HEK293 (cell line): ENCODE results near the gene ARID3A.
A peak's percentile ranks its signal among the peaks of the same experiment; 100 is the strongest.

Experiments
- CTCF ChIA-PET: fragments of 350-600 bp; formaldehyde crosslinking; extraction: SDS; loops from one replicate; lab custom pipeline; 2021; ENCODE audit warnings: antibody characterized with exemption; lab: Yijun Ruan, JAX
- POLR2A ChIA-PET: fragments of 300-600 bp; formaldehyde crosslinking; extraction: SDS; loops from one replicate; lab custom pipeline; 2020; ENCODE audit warnings: antibody characterized with exemption, inconsistent platforms; lab: Yijun Ruan, JAX
- H3K27ac ChIP-seq: fragments of 200-500 bp; sonication (Bioruptor generic); 2 replicates; pipeline ENCODE4 v1.5.1; 2014; ENCODE audit warnings: low read depth, low read length, control low read depth, inconsistent platforms; ENCODE audit errors: extremely low read depth
- H3K36me3 ChIP-seq, 2 experiments: fragments of 200-500 bp in 1 of 2; sonication (Bioruptor generic) in 1 of 2; 1 replicate in 1 of 2; 2 replicates in 1 of 2; pipeline ENCODE4 v1.5.1; 2014 to 2017; ENCODE audit warnings: inconsistent platforms in 2 of 2, low read length in 2 of 2; ENCODE audit not compliant: control insufficient read depth in 2 of 2, insufficient read depth in 1 of 2
- H3K4me1 ChIP-seq: fragments of 200-500 bp; sonication (Bioruptor generic); 2 replicates; pipeline ENCODE4 v1.5.1; 2014; ENCODE audit warnings: mild to moderate bottlenecking, low read length, inconsistent platforms; ENCODE audit not compliant: control insufficient read depth, insufficient read depth
- H3K4me3 ChIP-seq: 2 replicates; pipeline ENCODE4 v1.5.1; 2011; ENCODE audit warnings: low read depth, mild to moderate bottlenecking, control low read depth, low read length, moderate library complexity
- H3K9me3 ChIP-seq: fragments of 200-500 bp; sonication (Bioruptor generic); 2 replicates; pipeline ENCODE4 v1.5.1; 2014; ENCODE audit warnings: low read depth, low read length, inconsistent platforms; ENCODE audit not compliant: control insufficient read depth, insufficient read depth
- CTCF ChIP-seq: fragments of 450-650 bp; formaldehyde crosslinking; IDR thresholded peaks from 2 replicates; pipeline ENCODE4 v1.5.1; 2016; ENCODE audit warnings: missing biosample characterization, missing genetic modification characterization
- HIC1 ChIP-seq: fragments of 450-650 bp; formaldehyde crosslinking; IDR thresholded peaks from 2 replicates; pipeline ENCODE4 v1.5.1; 2016; ENCODE audit warnings: missing biosample characterization, missing genetic modification characterization
- KLF8 ChIP-seq: fragments of 450-650 bp; formaldehyde crosslinking; IDR thresholded peaks from 2 replicates; pipeline ENCODE4 v1.5.1; 2016; ENCODE audit warnings: missing biosample characterization, missing genetic modification characterization
- MZF1 ChIP-seq: fragments of 450-650 bp; formaldehyde crosslinking; IDR thresholded peaks from 2 replicates; pipeline ENCODE4 v1.5.1; 2017; ENCODE audit warnings: missing biosample characterization, missing genetic modification characterization, borderline replicate concordance
- PATZ1 ChIP-seq: fragments of 450-650 bp; formaldehyde crosslinking; IDR thresholded peaks from 2 replicates; pipeline ENCODE4 v1.5.1; 2016; ENCODE audit warnings: missing biosample characterization, missing genetic modification characterization
- SCRT2 ChIP-seq: fragments of 450-650 bp; formaldehyde crosslinking; IDR thresholded peaks from 2 replicates; pipeline ENCODE4 v1.5.1; 2016; ENCODE audit warnings: missing biosample characterization, missing genetic modification characterization
- ZFP69B ChIP-seq: fragments of 450-650 bp; formaldehyde crosslinking; IDR thresholded peaks from 2 replicates; pipeline ENCODE4 v1.5.1; 2016; ENCODE audit warnings: missing biosample characterization, missing genetic modification characterization
- ZIC2 ChIP-seq: fragments of 450-650 bp; formaldehyde crosslinking; IDR thresholded peaks from 2 replicates; pipeline ENCODE4 v1.5.1; 2016; ENCODE audit warnings: missing biosample characterization, missing genetic modification characterization
- ZNF10 ChIP-seq: fragments of 450-650 bp; formaldehyde crosslinking; IDR thresholded peaks from 2 replicates; pipeline ENCODE4 v1.5.1; 2017; ENCODE audit warnings: missing biosample characterization, missing genetic modification characterization
- ZNF16 ChIP-seq: fragments of 450-650 bp; formaldehyde crosslinking; IDR thresholded peaks from 2 replicates; pipeline ENCODE4 v1.5.1; 2016; ENCODE audit warnings: low read depth, missing biosample characterization, missing genetic modification characterization
- ZNF19 ChIP-seq: fragments of 450-650 bp; formaldehyde crosslinking; IDR thresholded peaks from 2 replicates; pipeline ENCODE4; 2016; ENCODE audit warnings: missing biosample characterization, missing genetic modification characterization, low read depth
- ZNF600 ChIP-seq: fragments of 450-650 bp; formaldehyde crosslinking; IDR thresholded peaks from 2 replicates; pipeline ENCODE4 v1.5.1; 2016; ENCODE audit warnings: missing biosample characterization, missing genetic modification characterization
- TF ChIP-seq, protein P1 (sequence below): fragments of 450-650 bp; formaldehyde crosslinking; IDR thresholded peaks from 2 replicates; pipeline ENCODE4 v1.5.1; 2016; ENCODE audit warnings: missing biosample characterization, missing genetic modification characterization

Gene ARID3A

GRCh38 chr19:989381-990081, 63.7 kb downstream of the ARID3A start:
- POLR2A ChIA-PET, result interaction anchor here (1.2 kb wide), 1 partner anchor 93 kb away, joined by 7 read pairs; no protein-coding TSS in a partner anchor
- peaks cover 9 to 79% of the 10 kb centered on the region in 2 experiments; a peak in 2 of 3 replicates for H3K36me3 ChIP-seq
- TF ChIP-seq ZNF16 (tag by site-specific recombination), result no peak
- peak; percentile 82 for TF ChIP-seq ZFP69B (tag by site-specific recombination)
- TF ChIP-seq PATZ1 (tag by site-specific recombination), result peak; percentile 35; the same call in 1 of the 2 replicates
- TF ChIP-seq, protein P1, sequence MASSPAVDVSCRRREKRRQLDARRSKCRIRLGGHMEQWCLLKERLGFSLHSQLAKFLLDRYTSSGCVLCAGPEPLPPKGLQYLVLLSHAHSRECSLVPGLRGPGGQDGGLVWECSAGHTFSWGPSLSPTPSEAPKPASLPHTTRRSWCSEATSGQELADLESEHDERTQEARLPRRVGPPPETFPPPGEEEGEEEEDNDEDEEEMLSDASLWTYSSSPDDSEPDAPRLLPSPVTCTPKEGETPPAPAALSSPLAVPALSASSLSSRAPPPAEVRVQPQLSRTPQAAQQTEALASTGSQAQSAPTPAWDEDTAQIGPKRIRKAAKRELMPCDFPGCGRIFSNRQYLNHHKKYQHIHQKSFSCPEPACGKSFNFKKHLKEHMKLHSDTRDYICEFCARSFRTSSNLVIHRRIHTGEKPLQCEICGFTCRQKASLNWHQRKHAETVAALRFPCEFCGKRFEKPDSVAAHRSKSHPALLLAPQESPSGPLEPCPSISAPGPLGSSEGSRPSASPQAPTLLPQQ (tag by site-specific recombination), result peak; percentile 82
- TF ChIP-seq CTCF (tag by site-specific recombination), result peak; percentile 56; the same call in 1 of the 2 replicates
- TF ChIP-seq SCRT2 (tag by site-specific recombination), result peak; percentile 31; the same call in 1 of the 2 replicates
- TF ChIP-seq HIC1 (tag by site-specific recombination), result no peak
- CTCF ChIA-PET, result interaction anchor here (0.6 to 1.3 kb wide), 3 partner anchors 51 to 183 kb away, joined by 3 to 6 read pairs (median 3); no protein-coding TSS in a partner anchor
- no peak overlapping the region for H3K4me3 ChIP-seq
- H3K9me3 ChIP-seq, result no peaks in the 10 kb centered on the region
- no peaks in the 10 kb centered on the region; the same call in 1 of the 2 replicates for H3K4me1 ChIP-seq
- no peak overlapping the region for H3K27ac ChIP-seq

GRCh38 chr19:990119-990571, 64.3 kb downstream of the ARID3A start:
- POLR2A ChIA-PET, result no interaction called here
- 0 out of 2 replicates have a peak, but pooled peaks have one; percentile 57 for TF ChIP-seq ZNF600 (tag by site-specific recombination)
- no peak for TF ChIP-seq PATZ1 (tag by site-specific recombination)
- TF ChIP-seq KLF8, result peak; percentile 33; the same call in 1 of the 2 replicates
- TF ChIP-seq ZNF10, result peak; percentile 12; the same call in 1 of the 2 replicates
- TF ChIP-seq ZNF19 (tag by site-specific recombination), result no peak
- TF ChIP-seq ZIC2, result peak; percentile 28
- TF ChIP-seq MZF1 (tag by site-specific recombination), result peak; percentile 60; the same call in 1 of the 2 replicates

More at GRCh38 chr19:990119-990571, 64.3 kb downstream of the ARID3A start:
- CTCF ChIA-PET, result interaction anchor here (1.0 kb wide), 1 partner anchor 254 kb away, joined by 3 read pairs; no protein-coding TSS in a partner anchor
- peaks cover 9 to 81% of the 10 kb centered on the region in 2 experiments; a peak in 2 of 3 replicates for H3K36me3 ChIP-seq
- no peaks in the 10 kb centered on the region; the same call in 1 of the 2 replicates for H3K4me1 ChIP-seq
- no peak overlapping the region for H3K4me3 ChIP-seq
- H3K9me3 ChIP-seq, result no peaks in the 10 kb centered on the region
- H3K27ac ChIP-seq, result no peak overlapping the region
